ENCODE measurements around the gene TCP10L.

Gene TCP10L

DNA sequence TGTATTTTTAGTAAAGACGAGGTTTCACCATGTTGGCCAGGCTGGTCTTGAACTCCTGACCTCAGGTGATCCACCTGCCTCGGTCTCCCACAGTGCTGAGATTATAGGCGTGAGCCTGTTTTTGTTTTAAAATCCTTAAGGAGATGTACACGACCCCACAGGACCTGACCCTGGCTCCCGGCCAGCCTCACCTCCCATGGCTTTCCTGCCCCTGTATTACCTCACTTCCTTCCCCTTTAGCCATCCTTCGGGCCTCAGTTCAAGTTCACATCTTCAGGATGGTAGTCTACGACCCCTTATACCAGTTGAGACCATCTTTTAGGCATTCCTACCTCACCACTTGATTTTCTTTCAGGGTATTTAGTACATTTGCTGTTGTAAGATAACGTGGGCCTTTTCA lies 36.3 kb downstream of the TCP10L start:
- TF ChIP-seq REST (IDR thresholded peaks at IDR 0.05; ENCODE audit: insufficient read depth in 1 of 2, low read depth in 2 of 2, low read length in 2 of 2) (no peak), POLR2AphosphoS5 (IDR thresholded peaks at IDR 0.05; ENCODE audit: low read depth, low read length) (no peak), FOXP2 (optimal IDR thresholded peaks at IDR 0.05; ENCODE audit: borderline replicate concordance, extremely low read depth, extremely low read length, insufficient read depth) (no peak), SIN3A (IDR thresholded peaks at IDR 0.05; ENCODE audit: borderline replicate concordance, insufficient read depth, low read length) (no peak), TAF1 (IDR thresholded peaks at IDR 0.05; ENCODE audit: borderline replicate concordance, insufficient read depth, low read length) (no peak)

GRCh38 chr21:32547018-32547417 lies 38.3 kb downstream of the TCP10L start:
- TF ChIP-seq SIN3A (IDR thresholded peaks at IDR 0.05; ENCODE audit: borderline replicate concordance, insufficient read depth, low read length): no peak
- TF ChIP-seq TAF1 (IDR thresholded peaks at IDR 0.05; ENCODE audit: borderline replicate concordance, insufficient read depth, low read length): no peak

DNA sequence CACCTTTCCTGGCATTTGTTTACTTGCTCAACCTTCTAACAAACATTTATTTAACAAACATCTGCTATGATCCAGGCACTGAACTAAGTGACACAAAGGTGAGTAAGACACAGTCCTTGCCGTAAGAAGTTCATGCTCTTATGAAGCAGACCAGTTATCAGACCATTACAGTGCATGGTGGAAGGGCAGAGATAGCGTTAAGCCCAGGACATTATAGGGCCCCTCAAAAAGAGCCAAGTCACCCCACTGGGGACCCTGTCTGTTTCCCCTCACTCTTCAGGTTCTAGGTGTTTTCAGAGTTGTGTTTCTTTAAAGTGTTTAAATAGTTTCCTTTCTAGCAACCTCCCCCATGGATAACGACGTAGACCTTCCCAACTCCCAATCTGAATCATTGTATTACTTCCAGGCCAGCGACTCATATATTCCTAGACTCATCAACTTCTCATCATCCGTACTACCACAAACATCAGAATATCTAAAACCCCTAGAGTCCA lies 39.3 kb downstream of the TCP10L start:
- no peak for TF ChIP-seq POLR2AphosphoS5 (IDR thresholded peaks at IDR 0.05; ENCODE audit: low read depth, low read length)
- no peak for TF ChIP-seq REST (IDR thresholded peaks at IDR 0.05; ENCODE audit: insufficient read depth in 1 of 2, low read depth in 2 of 2, low read length in 2 of 2)
- no peak for TF ChIP-seq FOXP2 (optimal IDR thresholded peaks at IDR 0.05; ENCODE audit: borderline replicate concordance, extremely low read depth, extremely low read length, insufficient read depth)
- TF ChIP-seq SIN3A (IDR thresholded peaks at IDR 0.05; ENCODE audit: borderline replicate concordance, insufficient read depth, low read length): no peak
- TF ChIP-seq TAF1 (IDR thresholded peaks at IDR 0.05; ENCODE audit: borderline replicate concordance, insufficient read depth, low read length): no peak

DNA sequence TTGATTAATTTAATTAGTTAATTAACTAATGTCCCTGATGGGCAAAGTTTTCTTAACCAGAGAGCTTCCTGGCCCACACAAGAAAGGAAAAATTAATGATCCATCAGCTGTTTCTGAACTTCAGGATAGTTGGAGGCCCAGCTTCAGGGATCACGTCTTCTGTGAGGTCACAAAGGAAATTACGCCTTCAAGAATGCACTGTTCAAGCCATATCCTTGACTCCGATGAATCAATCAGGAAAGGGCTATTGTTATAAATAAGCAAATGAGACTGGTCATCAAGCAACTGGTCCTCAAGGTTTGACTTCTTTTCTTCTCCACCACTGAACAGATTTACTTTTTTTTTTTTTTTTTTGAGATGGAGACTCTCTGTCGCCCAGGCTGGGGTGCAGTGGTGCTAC lies 40.6 kb downstream of the TCP10L start:
- no peak for TF ChIP-seq SIN3A (IDR thresholded peaks at IDR 0.05; ENCODE audit: borderline replicate concordance, insufficient read depth, low read length)
- TF ChIP-seq REST (IDR thresholded peaks at IDR 0.05; ENCODE audit: insufficient read depth in 1 of 2, low read depth in 2 of 2, low read length in 2 of 2): no peak
- no peak for TF ChIP-seq FOXP2 (optimal IDR thresholded peaks at IDR 0.05; ENCODE audit: borderline replicate concordance, extremely low read depth, extremely low read length, insufficient read depth)
- TF ChIP-seq POLR2AphosphoS5 (IDR thresholded peaks at IDR 0.05; ENCODE audit: low read depth, low read length): no peak
- TF ChIP-seq TAF1 (IDR thresholded peaks at IDR 0.05; ENCODE audit: borderline replicate concordance, insufficient read depth, low read length): no peak

DNA sequence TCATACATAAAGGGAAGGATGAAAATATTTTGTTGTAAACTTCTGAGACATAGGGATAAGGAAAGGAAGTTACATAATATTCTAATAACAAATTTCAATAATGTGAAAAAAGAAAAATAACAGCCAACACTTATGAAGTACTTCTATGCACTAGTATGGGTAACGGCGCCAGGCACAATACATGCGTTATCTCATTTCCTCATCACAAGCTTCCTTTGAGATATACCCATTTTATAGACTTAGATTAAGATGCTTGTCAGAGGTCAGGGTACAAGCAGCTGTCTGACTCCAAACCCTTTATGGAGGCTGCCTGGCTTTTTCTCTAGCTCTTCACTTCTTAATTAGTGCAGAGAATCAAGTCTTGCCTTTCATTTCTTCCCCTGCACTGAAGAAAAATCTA lies 41.3 kb downstream of the TCP10L start:
- no peak for TF ChIP-seq TAF1 (IDR thresholded peaks at IDR 0.05; ENCODE audit: borderline replicate concordance, insufficient read depth, low read length)
- TF ChIP-seq SIN3A (IDR thresholded peaks at IDR 0.05; ENCODE audit: borderline replicate concordance, insufficient read depth, low read length): no peak
- TF ChIP-seq POLR2AphosphoS5 (IDR thresholded peaks at IDR 0.05; ENCODE audit: low read depth, low read length): no peak
- TF ChIP-seq FOXP2 (optimal IDR thresholded peaks at IDR 0.05; ENCODE audit: borderline replicate concordance, extremely low read depth, extremely low read length, insufficient read depth): no peak
- no peak for TF ChIP-seq REST (IDR thresholded peaks at IDR 0.05; ENCODE audit: insufficient read depth in 1 of 2, low read depth in 2 of 2, low read length in 2 of 2)
